ACHN (cell line): ENCODE results near the gene DUSP3.

Experiments
- DNase-seq: peaks from one replicate; pipeline ENCODE4 v3.0.0-alpha.2; 2015
- in situ Hi-C: cut with HindIII; loops from 2 replicates; pipeline ENCODE4 v1.10.0; 2017; ENCODE audit warnings: low sequenced_read_pairs, low pct_ligation_motif_present, low pct_unique_long_range_greater_than_20kb

Gene DUSP3

GRCh38 chr17:43755389-43755875 is 23.3 kb downstream of the DUSP3 start:
- in situ Hi-C loops = loop anchor here (5.0 kb wide), 1 partner anchor 53 kb away; no protein-coding TSS in a partner anchor
- DNase-seq = no peak

GRCh38 chr17:43754947-43755346 is 23.8 kb downstream of the DUSP3 start:
- in situ Hi-C loops = loop anchor here (5.0 kb wide), 1 partner anchor 53 kb away; no protein-coding TSS in a partner anchor
- DNase-seq = no peak

GRCh38 chr17:43753493-43754129 is 25.2 kb downstream of the DUSP3 start:
- DNase-seq = no peak
- in situ Hi-C loops = no loop called here

DNA sequence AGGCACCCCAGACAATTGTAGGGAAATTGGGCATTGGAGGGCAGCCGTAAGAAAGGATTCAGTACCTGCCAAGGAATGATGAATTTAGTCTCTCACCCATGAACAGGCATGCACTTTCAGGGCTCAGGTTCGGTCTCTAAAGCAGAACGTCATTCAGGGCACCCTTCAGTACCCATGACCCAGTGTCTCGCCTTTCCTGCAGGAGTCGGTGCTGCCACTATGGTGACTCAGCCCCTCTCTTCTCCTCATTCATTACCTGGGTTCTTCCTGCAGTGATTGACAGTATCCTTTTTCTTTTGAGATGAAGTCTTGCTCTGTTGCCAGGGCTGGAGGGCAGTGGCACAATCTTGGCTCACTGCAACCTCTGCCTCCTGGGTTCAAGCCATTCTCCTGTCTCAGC is 28.6 kb downstream of the DUSP3 start:
- in situ Hi-C loops = no loop called here
- no peak for DNase-seq

GRCh38 chr17:43745541-43745940 is 33.2 kb downstream of the DUSP3 start:
- no peak for DNase-seq
- in situ Hi-C loops = no loop called here

DNA sequence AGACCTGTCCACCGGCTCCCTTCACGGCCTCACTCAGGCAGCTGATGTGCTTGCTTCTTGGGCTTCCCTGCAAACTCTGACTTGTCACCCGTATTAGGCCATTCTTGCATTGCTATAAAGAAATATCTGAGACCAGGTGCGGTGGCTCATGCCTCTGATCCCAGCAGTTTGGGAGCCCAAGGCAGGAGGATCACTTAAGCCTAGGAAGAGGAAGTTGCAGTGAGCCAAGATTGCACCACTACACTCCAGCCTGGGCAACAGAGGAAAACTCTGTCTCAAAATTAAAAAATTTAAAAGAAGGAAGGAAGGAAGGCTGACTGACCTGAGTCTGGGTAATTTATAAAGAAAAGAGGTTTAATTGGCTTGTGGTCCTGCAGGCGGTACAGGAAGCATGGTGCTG is 37.1 kb downstream of the DUSP3 start:
- DNase-seq = no peak
- in situ Hi-C loops = no loop called here

DNA sequence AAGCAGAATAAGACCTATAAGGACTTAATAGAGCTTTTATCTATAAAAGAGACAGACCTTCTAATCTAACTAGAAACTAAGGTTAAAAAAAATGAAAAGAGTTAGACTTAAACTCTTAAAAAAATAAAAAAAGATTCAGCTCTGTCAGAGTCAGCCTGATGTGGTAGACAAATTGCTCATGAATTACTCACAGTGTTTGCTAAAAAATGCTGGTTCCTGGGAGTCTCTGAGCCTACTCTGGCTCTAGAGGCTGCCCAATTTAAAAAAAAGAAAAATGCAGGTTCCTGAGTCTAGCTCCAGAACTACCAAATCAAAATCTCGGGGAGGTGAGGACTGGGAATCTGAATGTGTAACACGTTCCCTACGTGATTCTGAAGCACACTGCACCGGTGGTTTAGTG is 38.2 kb downstream of the DUSP3 start:
- in situ Hi-C loops = no loop called here

GRCh38 chr17:43737722-43738121 is 41.1 kb downstream of the DUSP3 start:
- DNase-seq = no peak
- in situ Hi-C loops = no loop called here

More for the DNA sequence above, 38.2 kb downstream of the DUSP3 start:
- DNase-seq = no peak

DNA sequence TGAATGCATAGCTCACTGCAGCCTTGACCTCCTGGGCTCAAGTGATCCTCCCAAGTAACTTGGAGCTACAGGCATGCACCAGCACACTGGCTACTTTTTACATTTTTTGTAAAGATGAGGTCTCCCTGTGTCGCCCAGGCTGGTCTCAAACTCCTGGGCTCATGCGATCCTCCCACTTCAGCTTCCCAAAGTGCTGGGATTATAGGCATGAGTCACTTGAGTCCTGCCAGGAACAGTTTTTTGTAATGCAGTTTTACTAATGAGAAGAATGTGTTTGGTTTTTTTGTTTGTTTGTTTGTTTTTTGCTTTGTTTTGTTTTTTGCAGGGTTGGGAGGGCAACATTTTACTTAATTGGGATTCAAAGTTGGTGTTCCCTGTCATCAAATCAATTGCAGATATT is 42.4 kb downstream of the DUSP3 start:
- DNase-seq = no peak
- in situ Hi-C loops = no loop called here

GRCh38 chr17:43734376-43734775 is 44.4 kb downstream of the DUSP3 start:
- DNase-seq = no peak
- in situ Hi-C loops = no loop called here

DNA sequence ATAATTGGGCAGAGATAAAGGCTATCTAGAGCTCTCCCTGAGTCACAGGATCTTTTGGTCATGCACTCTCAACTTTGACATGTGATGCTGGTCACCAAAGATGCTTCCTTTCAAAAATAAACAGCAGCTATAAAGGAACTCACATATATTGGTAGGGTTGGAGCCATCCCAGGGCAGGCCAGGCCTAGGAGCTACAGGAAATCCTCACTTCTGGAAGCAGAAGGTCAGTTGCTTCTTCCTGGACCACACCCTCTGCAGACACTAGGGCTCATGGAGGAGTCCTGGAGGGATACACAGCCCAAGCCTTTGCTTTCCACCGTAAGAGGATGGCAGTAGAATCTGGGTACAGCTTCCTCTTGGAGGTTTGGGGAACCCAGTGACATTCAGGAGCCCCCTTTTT is 44.8 kb downstream of the DUSP3 start:
- in situ Hi-C loops = no loop called here
- DNase-seq = no peak

GRCh38 chr17:43732958-43733357 is 45.8 kb downstream of the DUSP3 start:
- in situ Hi-C loops = no loop called here
- peak; percentile 81 for DNase-seq

DNA sequence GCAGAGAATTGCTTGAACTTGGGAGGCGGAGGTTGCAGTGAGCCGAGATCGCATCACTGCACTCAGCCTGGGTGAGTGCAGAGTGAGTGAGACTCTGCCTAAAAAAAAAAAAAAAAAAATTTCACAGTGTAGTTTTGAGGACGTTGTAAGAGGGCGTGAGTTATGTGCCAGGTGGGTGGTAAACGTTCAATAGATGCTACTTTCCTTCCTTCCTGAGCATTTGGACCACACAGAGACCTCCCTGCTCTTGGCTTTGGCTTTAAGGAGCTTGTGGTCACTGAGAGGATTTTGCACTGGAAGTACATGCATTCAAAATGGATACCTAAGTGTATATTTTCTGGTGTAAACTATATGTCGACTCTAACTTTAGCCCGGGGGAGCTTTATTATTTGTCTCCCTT is 50.7 kb downstream of the DUSP3 start:
- in situ Hi-C loops = no loop called here
- no peak for DNase-seq

- peak; percentile 84 for DNase-seq
- in situ Hi-C loops = no loop called here
Measured at GRCh38 chr17:43723697-43724359, 54.9 kb downstream of the DUSP3 start.

- in situ Hi-C loops = no loop called here
- DNase-seq = no peak
Measured at GRCh38 chr17:43722870-43723665, 55.7 kb downstream of the DUSP3 start.

DNA sequence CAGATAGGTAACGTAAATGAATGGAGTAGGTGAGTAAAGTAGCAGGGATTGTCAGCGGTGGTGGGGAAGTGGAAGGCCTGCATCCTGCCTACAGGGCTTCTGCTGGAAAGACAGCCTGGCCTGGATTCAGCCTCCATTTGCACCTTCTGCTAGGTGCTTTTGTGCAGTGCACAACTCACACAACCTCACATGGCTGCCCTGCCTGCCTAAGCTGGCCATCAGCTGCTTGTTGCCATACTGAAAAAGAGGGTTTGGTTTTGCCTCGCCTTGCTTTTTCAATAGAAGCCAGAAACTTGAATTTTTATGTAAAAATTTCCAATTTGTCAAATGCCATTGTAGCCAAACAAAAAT is 56.5 kb downstream of the DUSP3 start:
- in situ Hi-C loops = no loop called here
- DNase-seq = no peak

GRCh38 chr17:43721537-43722268 is 57.1 kb downstream of the DUSP3 start:
- DNase-seq = no peak
- in situ Hi-C loops = no loop called here

DNA sequence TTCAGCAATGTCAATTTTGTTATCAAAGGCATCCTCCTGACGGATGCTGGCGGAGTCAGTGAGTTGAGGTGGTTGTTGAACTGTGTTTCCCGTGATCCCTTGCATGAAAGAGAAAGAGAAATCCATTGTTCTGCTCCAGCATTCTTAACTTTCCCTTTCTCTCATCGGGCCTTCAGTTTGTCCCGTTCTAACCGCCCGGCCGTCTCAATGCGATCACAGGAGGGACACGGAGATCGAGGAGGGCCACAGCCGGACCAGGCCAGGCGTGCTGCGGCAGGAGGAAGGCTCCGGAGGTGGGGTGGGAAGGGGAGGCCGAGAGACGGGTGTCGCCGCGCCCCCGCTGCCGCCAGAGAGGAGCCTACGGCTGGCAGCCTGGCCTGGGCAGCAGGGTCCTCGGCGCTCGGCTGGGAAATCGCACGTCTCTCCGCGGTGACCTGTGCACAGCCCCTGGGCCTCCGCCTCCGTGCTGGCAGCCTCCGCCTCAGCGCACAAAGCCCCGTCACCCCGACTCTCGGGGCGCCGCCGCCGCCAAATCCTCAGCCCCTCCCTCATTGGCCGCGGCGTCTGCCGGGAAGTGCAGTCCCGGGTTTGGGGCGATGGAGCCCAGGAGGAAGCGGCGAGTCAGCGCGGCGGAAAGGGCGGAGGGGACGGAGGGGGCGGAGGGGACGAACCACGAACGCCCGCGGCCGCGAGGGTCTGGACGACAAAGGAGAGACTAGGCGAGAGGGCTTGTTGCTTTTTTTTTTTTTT is 58.3 kb downstream of the DUSP3 start:
- in situ Hi-C loops = no loop called here
- DNase-seq = peak; percentile 76
